Endothelial cell of umbilical vein (primary cell): ENCODE results near the gene SFMBT2. TPM values are rescaled to one million over a fixed set of nuclear protein-coding genes. Genes with fewer than 3 reads are reported as not detected.

Experiments used
- BruUV-seq: library from RNA; stranded (reverse); fragments of 400-500 nt; replicated peaks from 2 replicates; lab custom pipeline; 2021; lab: Mats Ljungman, UMichigan
- CTCF ChIA-PET: fragments of 300-600, 350-600 bp; sonication (Branson Sonifier 250); formaldehyde crosslinking; loops from one replicate; lab custom pipeline; 2021; ENCODE audit warnings: antibody characterized with exemption, inconsistent platforms; lab: Charles Lee
- POLR2A ChIA-PET: fragments of 300-600, 350-600 bp; sonication (Branson Sonifier 250); formaldehyde crosslinking; loops from one replicate; lab custom pipeline; 2021; ENCODE audit warnings: antibody characterized with exemption, inconsistent platforms; lab: Charles Lee
- DNase-seq: peaks from one replicate; pipeline ENCODE4 v3.0.0-alpha.2; 2011; ENCODE audit warnings: low read depth, low spot score
- FAIRE-seq: peaks from 2 replicates; lab custom pipeline; 2011; peaks lifted over from hg19 to GRCh38; lab: Jason Lieb, UNC
- H2AFZ ChIP-seq: 2 replicates; pipeline ENCODE4 v1.6.0; 2012; ENCODE audit warnings: low read depth, low read length, control low read depth, inconsistent platforms
- H3K27ac ChIP-seq: 2 replicates; pipeline ENCODE4 v1.5.1; 2011; ENCODE audit warnings: low read depth, mild to moderate bottlenecking, control low read depth, low read length, moderate library complexity; ENCODE audit not compliant: insufficient read depth
- H3K27me3 ChIP-seq, 2 experiments: 2 replicates each; pipeline versions ENCODE4 v1.6.0 to v1.6.1; 2011; ENCODE audit warnings: low read length in 2 of 2, mixed read lengths in 1 of 2; ENCODE audit not compliant: control insufficient read depth in 2 of 2, insufficient read depth in 2 of 2
- H3K36me3 ChIP-seq, 2 experiments: 2 replicates in 1 of 2; 3 replicates in 1 of 2; pipeline ENCODE4 v1.5.1; 2011; ENCODE audit warnings: low read length in 2 of 2, mild to moderate bottlenecking in 1 of 2, moderate library complexity in 1 of 2; ENCODE audit not compliant: control insufficient read depth in 2 of 2, insufficient read depth in 2 of 2; ENCODE audit errors: extremely low read depth in 1 of 2
- H3K4me1 ChIP-seq: 3 replicates; pipeline ENCODE4 v1.5.1; 2011; ENCODE audit warnings: mild to moderate bottlenecking, low read length; ENCODE audit not compliant: control insufficient read depth, insufficient read depth; ENCODE audit errors: extremely low read depth
- H3K4me2 ChIP-seq: 2 replicates; pipeline ENCODE4 v1.6.1; 2011; ENCODE audit warnings: low read length, control low read depth, mixed read lengths; ENCODE audit not compliant: insufficient read depth
- H3K4me3 ChIP-seq, 3 experiments: fragments of 200-600 bp in 1 of 3; sonication (generic), shearing (Covaris generic) in 1 of 3; replicated peaks in 1 of 3; 2 replicates each; pipeline ENCODE4 v1.5.1; 2011 to 2016; ENCODE audit warnings: control low read depth in 3 of 3, low read length in 3 of 3, mild to moderate bottlenecking in 2 of 3, inconsistent platforms in 1 of 3, low read depth in 1 of 3, moderate library complexity in 1 of 3; ENCODE audit not compliant: insufficient read depth in 1 of 3
- H3K79me2 ChIP-seq: 2 replicates; pipeline ENCODE4 v1.6.0; 2012; ENCODE audit warnings: low read length, inconsistent platforms; ENCODE audit not compliant: control insufficient read depth, insufficient read depth
- H3K9ac ChIP-seq: replicated peaks from 2 replicates; pipeline ENCODE3; 2011; ENCODE audit warnings: low read length, control low read depth; ENCODE audit not compliant: insufficient read depth; ENCODE audit errors: extremely low read depth
- H3K9me1 ChIP-seq: replicated peaks from 3 replicates; pipeline ENCODE4 v1.6.0; 2011; ENCODE audit warnings: mild to moderate bottlenecking, low read length; ENCODE audit not compliant: control insufficient read depth, insufficient read depth; ENCODE audit errors: extremely low read depth
- H3K9me3 ChIP-seq: replicated peaks from 2 replicates; pipeline ENCODE4 v1.5.1; 2012; ENCODE audit warnings: low read length, inconsistent platforms; ENCODE audit not compliant: control insufficient read depth, insufficient read depth
- H4K20me1 ChIP-seq: replicated peaks from 2 replicates; pipeline ENCODE3; 2011; ENCODE audit warnings: mild to moderate bottlenecking, low read length; ENCODE audit not compliant: control insufficient read depth, insufficient read depth; ENCODE audit errors: extremely low read depth
- EZH2 ChIP-seq: IDR thresholded peaks from 2 replicates; pipeline ENCODE4 v1.6.1; 2012; ENCODE audit warnings: borderline replicate concordance, low read depth, mild to moderate bottlenecking, moderate library complexity, low read length, inconsistent platforms; ENCODE audit not compliant: severe bottlenecking
- FOS ChIP-seq: IDR thresholded peaks from 2 replicates; pipeline ENCODE4 v1.6.1; 2011; ENCODE audit warnings: mild to moderate bottlenecking, low read length, moderate library complexity, borderline replicate concordance; ENCODE audit not compliant: insufficient read depth
- GATA2 ChIP-seq: IDR thresholded peaks from 2 replicates; pipeline ENCODE4 v1.7.0; 2011; ENCODE audit warnings: low read depth, mild to moderate bottlenecking, moderate library complexity, mixed read lengths, low read length; ENCODE audit not compliant: insufficient read length, insufficient read depth
- JUN ChIP-seq: IDR thresholded peaks from 2 replicates; pipeline ENCODE4 v1.6.1; 2011; ENCODE audit warnings: borderline replicate concordance, low read depth; ENCODE audit not compliant: insufficient read length, insufficient read depth
- MAX ChIP-seq: IDR thresholded peaks from 2 replicates; pipeline ENCODE4 v1.6.1; 2011; ENCODE audit not compliant: insufficient read depth, insufficient read length
- dilution Hi-C: fragments of 300-500 bp; cut with MboI; formaldehyde crosslinking; loops from one replicate; pipeline ENCODE4 v1.15.0; 2019; ENCODE audit warnings: low sequenced_read_pairs; ENCODE audit not compliant: extremely low pct_ligation_motif_present
- intact Hi-C: fragments of 100-400 bp; cut with micrococcal nuclease; formaldehyde crosslinking; loops from one replicate; pipeline ENCODE4 v1.10.0; 2022
- polyA plus RNA-seq, 4 experiments: library from polyadenylated mRNA; depleted of rRNA in 3 of 4; stranded (reverse) in 3 of 4; unstranded in 1 of 4; fragments of >200 nt; gene quantifications; 2 replicates each; pipeline versions ENCODE4 v1.2.1 to v1.2.3, GENCODE V29; 2011 to 2012; ENCODE audit warnings: missing spikeins in 1 of 4
- total RNA-seq: library from RNA; stranded (reverse); gene quantifications from 2 replicates; pipeline ENCODE4 v1.2.3, GENCODE V29; 2021

The SFMBT2 gene
- total and polyA plus RNA-seq, 2 donors (not counting 3 experiments of a cell fraction or from before 2014, with no cell fraction given) = 0.14 to 0.64 TPM

GRCh38 chr10:7305053-7305452 is 105.8 kb downstream of the SFMBT2 start:
- Histone ChIP-seq H3K4me2 (no peak overlapping the region), H3K36me3 (no peaks in the 10 kb centered on the region), H3K4me3 (no peak overlapping the region), H3K4me1 (no peaks in the 10 kb centered on the region), H3K27ac (no peak overlapping the region), H2AFZ (no peak overlapping the region), H3K9me3 (no peaks in the 10 kb centered on the region), H3K79me2 (no peaks in the 10 kb centered on the region), H3K9ac (no peak overlapping the region), H4K20me1 (no peaks in the 10 kb centered on the region), H3K27me3 (no peaks in the 10 kb centered on the region), H3K9me1 (no peaks in the 10 kb centered on the region)
- ChIA-PET CTCF (no interaction called here), POLR2A (no interaction called here)
- dilution Hi-C loops = no loop called here
- no peak for TF ChIP-seq FOS
- no peak for FAIRE-seq
- BruUV-seq = no TSS peak
- no peak for DNase-seq
- intact Hi-C loops = no loop called here

DNA sequence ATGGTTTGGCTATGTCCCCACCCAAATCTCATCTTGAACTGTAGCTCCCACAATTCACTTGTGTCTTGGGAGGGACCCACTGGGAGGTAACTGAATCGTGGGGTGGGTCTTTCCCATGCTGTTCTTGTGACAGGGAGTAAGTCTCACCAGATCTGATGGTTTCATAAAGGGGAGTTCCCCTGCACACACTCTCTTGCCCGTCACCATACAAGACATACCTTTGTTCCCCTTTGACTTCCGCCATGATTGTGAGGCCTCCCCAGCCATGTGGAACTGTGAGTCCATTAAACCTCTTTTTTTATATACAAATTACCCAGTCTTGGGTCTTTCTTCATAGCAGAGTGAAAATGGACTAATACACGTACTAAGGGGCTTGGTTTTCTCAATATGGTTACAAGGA is 106.7 kb downstream of the SFMBT2 start:
- ChIA-PET CTCF (no interaction called here), POLR2A (no interaction called here)

More for the DNA sequence above, 106.7 kb downstream of the SFMBT2 start:
- no TSS peak for BruUV-seq
- no peaks in the 10 kb centered on the region for H3K79me2 ChIP-seq
- no peak overlapping the region for H2AFZ ChIP-seq
- H3K4me1 ChIP-seq = no peaks in the 10 kb centered on the region
- no peaks in the 10 kb centered on the region for H3K27me3 ChIP-seq
- H3K9me3 ChIP-seq = no peaks in the 10 kb centered on the region
- H3K4me2 ChIP-seq = no peak overlapping the region
- no peak overlapping the region for H3K4me3 ChIP-seq
- DNase-seq = no peak
- H3K9ac ChIP-seq = no peak overlapping the region
- no peaks in the 10 kb centered on the region for H3K9me1 ChIP-seq
- no peak overlapping the region for H3K27ac ChIP-seq
- FAIRE-seq = no peak
- H4K20me1 ChIP-seq = no peaks in the 10 kb centered on the region
- H3K36me3 ChIP-seq = no peaks in the 10 kb centered on the region
- TF ChIP-seq GATA2 = no peak
- no peak for TF ChIP-seq EZH2
- TF ChIP-seq JUN = no peak
- TF ChIP-seq MAX = no peak
- intact Hi-C loops = no loop called here
- dilution Hi-C loops = no loop called here
